Measurements from ENCODE around the gene CEACAM21. TPM values are rescaled to one million over a fixed set of nuclear protein-coding genes. Genes with fewer than 3 reads are reported as not detected.
A peak's percentile ranks its signal among the peaks of the same experiment; 100 is the strongest.
"Not testable (repeated sequence)": the region's sequence is repeated elsewhere in the genome, so short reads cannot be mapped to it uniquely, and the experiment has no call there.

The CEACAM21 gene
- total RNA-seq, 4 donors from 2014 or later = 0.56 to 34.8 (median 2.6) TPM; not detected in 1

- Histone ChIP-seq H3K4me3 (replicated peaks in 1 of 3) (no peak overlapping the region), H3K36me3 (no peaks in the 10 kb centered on the region), H3K27ac (no peak overlapping the region), H3K4me1 (no peaks in the 10 kb centered on the region), H3K9me3 (no peaks in the 10 kb centered on the region), H3K27me3 (peaks cover 12% of the 10 kb centered on the region)
- 3 to 4% methylated on average over 7 of the region's 7 CpGs for whole genome bisulfite sequencing, 2 donors
- TF ChIP-seq CTCF (IDR thresholded peaks at IDR 0.05) (peak; percentile 50 to 87 (median 68)), POLR2A (IDR thresholded peaks at IDR 0.05) (no peak)
- DNase-seq = peak; percentile 66 to 75
- intact Hi-C loops (cut with DNase I) = loop anchor here (10.0 kb wide), 1 partner anchor 116 kb away; no protein-coding TSS in a partner anchor
Measured at GRCh38 chr19:41570639-41571112, 5.3 kb upstream of the CEACAM21 start.

GRCh38 chr19:41577144-41577830, 1.3 kb downstream of the CEACAM21 start:
- Histone ChIP-seq H3K9me3 (no peaks in the 10 kb centered on the region), H3K36me3 (no peaks in the 10 kb centered on the region), H3K27me3 (no peaks in the 10 kb centered on the region), H3K27ac (no peak overlapping the region), H3K4me3 (replicated peaks in 1 of 3) (no peak overlapping the region), H3K4me1 (no peaks in the 10 kb centered on the region)
- DNase-seq = no peak
- 69 to 76% methylated on average over 18 to 19 of the region's 19 CpGs for WGBS, 2 donors
- intact Hi-C loops (cut with DNase I) = loop anchor here (10.0 kb wide), 1 partner anchor 122 kb away; no protein-coding TSS in a partner anchor
- no peak for TF ChIP-seq POLR2A (IDR thresholded peaks at IDR 0.05)
- TF ChIP-seq CTCF (IDR thresholded peaks at IDR 0.05) = no peak

GRCh38 chr19:41577833-41578232, 1.9 kb downstream of the CEACAM21 start:
- no peaks in the 10 kb centered on the region for H3K36me3 ChIP-seq
- no peaks in the 10 kb centered on the region for H3K4me1 ChIP-seq
- H3K4me3 ChIP-seq (replicated peaks in 1 of 3) = no peak overlapping the region
- WGBS, 2 donors = 71 to 82% methylated on average over 2 of the region's 2 CpGs
- TF ChIP-seq POLR2A (IDR thresholded peaks at IDR 0.05) = no peak
- TF ChIP-seq CTCF (IDR thresholded peaks at IDR 0.05) = no peak
- no peaks in the 10 kb centered on the region for H3K27me3 ChIP-seq
- no peaks in the 10 kb centered on the region for H3K9me3 ChIP-seq
- no peak overlapping the region for H3K27ac ChIP-seq
- no peak for DNase-seq
- intact Hi-C loops (cut with DNase I) = loop anchor here (10.0 kb wide), 1 partner anchor 123 kb away; no protein-coding TSS in a partner anchor

GRCh38 chr19:41578886-41579285, 2.9 kb downstream of the CEACAM21 start:
- Histone ChIP-seq H3K4me3 (replicated peaks in 1 of 3) (no peak overlapping the region), H3K27ac (no peak overlapping the region), H3K9me3 (no peaks in the 10 kb centered on the region), H3K36me3 (no peaks in the 10 kb centered on the region), H3K27me3 (no peaks in the 10 kb centered on the region), H3K4me1 (no peaks in the 10 kb centered on the region)
- TF ChIP-seq POLR2A (IDR thresholded peaks at IDR 0.05) (no peak), CTCF (IDR thresholded peaks at IDR 0.05) (no peak)
- no peak for DNase-seq
- intact Hi-C loops (cut with DNase I) = loop anchor here (10.0 kb wide), 1 partner anchor 124 kb away; no protein-coding TSS in a partner anchor
- WGBS, 2 donors = 40 to 63% methylated on average over 2 of the region's 2 CpGs

- H3K36me3 ChIP-seq; H3K27me3 ChIP-seq; intact Hi-C loops (cut with DNase I); H3K4me1 ChIP-seq; DNase-seq; H3K9me3 ChIP-seq; H3K27ac ChIP-seq; H3K4me3 ChIP-seq (replicated peaks in 1 of 3): not testable (repeated sequence)
- 57 to 65% methylated on average over 4 of the region's 4 CpGs for WGBS, 2 donors
Measured at GRCh38 chr19:41581068-41581467, 5.1 kb downstream of the CEACAM21 start.

- intact Hi-C loops (cut with DNase I); DNase-seq; H3K4me1 ChIP-seq; H3K4me3 ChIP-seq (replicated peaks in 1 of 3); H3K27me3 ChIP-seq; H3K27ac ChIP-seq; H3K36me3 ChIP-seq; H3K9me3 ChIP-seq: not testable (repeated sequence)
- 100% methylated on average over 1 of the region's 1 CpG for WGBS, 2 donors
Measured at GRCh38 chr19:41582577-41583182, 6.7 kb downstream of the CEACAM21 start.
